Loucy (cell line): ENCODE results near the gene PSMD3.
"Not testable (repeated sequence)": the region's sequence is repeated elsewhere in the genome, so short reads cannot be mapped to it uniquely, and the experiment has no call there.

Source experiments
- H2AFZ ChIP-seq: fragments of 200-600 bp; sonication (generic); 2 replicates; pipeline ENCODE4 v1.6.0; 2016; ENCODE audit warnings: antibody characterized with exemption, mild to moderate bottlenecking, low read length, moderate library complexity
- H3F3A ChIP-seq: fragments of 200-600 bp; 2 replicates; pipeline ENCODE4 v1.6.0; 2016; ENCODE audit warnings: antibody characterized with exemption, low read depth, mild to moderate bottlenecking
- H3K27me3 ChIP-seq: fragments of 200-600 bp; sonication (generic); 2 replicates; pipeline ENCODE4 v1.6.1; 2014; ENCODE audit warnings: low read length, mild to moderate bottlenecking; ENCODE audit not compliant: insufficient read depth, poor library complexity, severe bottlenecking
- H3K36me3 ChIP-seq: fragments of 200-600 bp; sonication (generic); 2 replicates; pipeline ENCODE4 v1.6.1; 2016; ENCODE audit warnings: low read length; ENCODE audit not compliant: insufficient read depth
- H3K4me1 ChIP-seq: fragments of 200-600 bp; sonication (generic); 2 replicates; pipeline ENCODE4 v1.5.1; 2014; ENCODE audit warnings: low read length, mild to moderate bottlenecking; ENCODE audit not compliant: insufficient read depth, poor library complexity, severe bottlenecking
- H3K4me2 ChIP-seq: fragments of 200-600 bp; sonication (generic); 2 replicates; pipeline ENCODE4 v1.6.0; 2014; ENCODE audit warnings: antibody characterized with exemption, low read length, low read depth, mild to moderate bottlenecking; ENCODE audit not compliant: poor library complexity, severe bottlenecking
- H3K4me3 ChIP-seq: fragments of 200-600 bp; sonication (generic); 2 replicates; pipeline ENCODE4 v1.5.1; 2014; ENCODE audit warnings: low read length, mild to moderate bottlenecking, mixed read lengths; ENCODE audit not compliant: poor library complexity, severe bottlenecking
- H3K79me2 ChIP-seq: fragments of 200-600 bp; sonication (generic); 2 replicates; pipeline ENCODE4 v1.6.1; 2014; ENCODE audit warnings: low read length; ENCODE audit not compliant: insufficient read depth
- H3K9ac ChIP-seq: fragments of 200-600 bp; sonication (generic); 2 replicates; pipeline ENCODE4 v1.6.0; 2014; ENCODE audit warnings: mild to moderate bottlenecking, low read depth, low read length, moderate library complexity; ENCODE audit not compliant: poor library complexity, severe bottlenecking
- H3K9me2 ChIP-seq: fragments of 200-600 bp; sonication (generic); replicated peaks from 2 replicates; pipeline ENCODE4 v1.6.1; 2016; ENCODE audit warnings: low read depth, low read length, mixed read lengths
- H3K9me3 ChIP-seq: fragments of 200-600 bp; sonication (generic); 2 replicates; pipeline ENCODE4 v1.6.1; 2014; ENCODE audit warnings: mild to moderate bottlenecking, antibody characterized with exemption, low read length, low read depth; ENCODE audit not compliant: insufficient read depth
- H4K20me1 ChIP-seq: fragments of 200-600 bp; sonication (generic); 2 replicates; pipeline ENCODE4 v1.6.0; 2014; ENCODE audit warnings: antibody characterized with exemption, low read length, mild to moderate bottlenecking; ENCODE audit not compliant: insufficient read depth, poor library complexity, severe bottlenecking
- CTCF ChIP-seq: fragments of 200-600 bp; sonication (generic); conservative IDR thresholded peaks from 2 replicates; pipeline ENCODE4 v1.5.1; 2014; ENCODE audit warnings: mild to moderate bottlenecking, antibody characterized with exemption, low read length
- EZH2phosphoT487 ChIP-seq: fragments of 200-600 bp; IDR thresholded peaks from 2 replicates; pipeline ENCODE4 v1.6.1; 2018; ENCODE audit warnings: antibody characterized with exemption, mild to moderate bottlenecking, moderate library complexity, borderline replicate concordance

Gene PSMD3

DNA sequence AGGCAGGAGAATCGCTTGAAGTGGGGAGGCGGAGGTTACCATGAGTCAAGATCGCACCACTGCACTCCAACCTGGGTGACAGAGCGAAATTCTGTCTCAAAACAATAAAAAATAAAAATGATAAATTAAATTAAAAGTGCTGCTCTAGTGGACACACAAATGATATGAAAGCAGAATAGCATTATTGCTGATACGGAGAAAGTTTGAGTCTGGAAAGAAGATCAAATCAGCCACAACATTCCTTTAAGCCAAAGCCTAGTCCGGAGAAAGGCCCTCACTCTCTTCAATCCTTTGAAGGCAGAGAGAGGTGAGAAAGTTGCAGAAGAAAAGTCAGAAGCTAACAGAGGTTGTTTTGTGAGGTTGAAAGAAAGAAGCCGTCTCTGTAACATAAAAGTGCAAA is 19.6 kb downstream of the PSMD3 start:
- TF ChIP-seq EZH2phosphoT487 = no peak
- TF ChIP-seq CTCF = no peak
- no peaks in the 10 kb centered on the region for H3K27me3 ChIP-seq
- no peak overlapping the region for H3K4me3 ChIP-seq
- no peaks in the 10 kb centered on the region for H3K9me3 ChIP-seq
- H3K4me1 ChIP-seq = no peaks in the 10 kb centered on the region
- no peak overlapping the region for H3K9ac ChIP-seq
- peaks cover 28% of the 10 kb centered on the region; the same call in 1 of the 2 replicates for H3K36me3 ChIP-seq
- H3K9me2 ChIP-seq = no peaks in the 10 kb centered on the region
- no peak overlapping the region for H2AFZ ChIP-seq
- H3F3A ChIP-seq = no peaks in the 10 kb centered on the region
- H3K79me2 ChIP-seq = no peaks in the 10 kb centered on the region
- no peaks in the 10 kb centered on the region for H4K20me1 ChIP-seq
- no peak overlapping the region for H3K4me2 ChIP-seq

DNA sequence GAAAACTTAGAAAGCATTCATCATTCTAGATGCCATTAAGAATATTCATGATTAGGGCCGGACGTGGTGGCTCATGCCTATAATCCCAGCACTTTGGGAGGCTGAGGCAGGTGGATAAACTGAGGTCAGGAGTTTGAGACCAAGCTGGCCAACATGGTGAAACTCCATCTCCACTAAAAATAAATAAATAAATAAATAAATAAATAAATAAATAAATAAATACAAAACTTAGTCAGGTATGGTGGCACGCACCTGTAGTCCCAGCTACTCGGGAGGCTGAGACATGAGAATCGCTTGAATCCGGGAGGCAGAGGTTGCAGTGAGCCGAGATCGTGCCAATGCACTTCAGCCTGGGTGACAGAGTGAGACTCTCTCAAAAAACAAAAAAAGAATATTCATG is 20.7 kb downstream of the PSMD3 start:
- H3K9me2 ChIP-seq, H2AFZ ChIP-seq, H3K79me2 ChIP-seq, H3K4me2 ChIP-seq, H3K9me3 ChIP-seq, H4K20me1 ChIP-seq, H3F3A ChIP-seq, H3K4me3 ChIP-seq, H3K4me1 ChIP-seq, H3K27me3 ChIP-seq, H3K9ac ChIP-seq: not testable (repeated sequence)
- peaks cover 18% of the 10 kb centered on the region; the same call in 1 of the 2 replicates for H3K36me3 ChIP-seq

- Histone ChIP-seq H4K20me1 (no peaks in the 10 kb centered on the region), H3K79me2 (no peaks in the 10 kb centered on the region), H3K4me3 (no peak overlapping the region), H3K36me3 (no peaks in the 10 kb centered on the region), H2AFZ (no peak overlapping the region), H3K4me2 (no peak overlapping the region), H3K27me3 (no peaks in the 10 kb centered on the region), H3K9ac (no peak overlapping the region), H3K4me1 (no peaks in the 10 kb centered on the region), H3K9me3 (no peaks in the 10 kb centered on the region), H3K9me2 (no peaks in the 10 kb centered on the region), H3F3A (no peaks in the 10 kb centered on the region)
- TF ChIP-seq EZH2phosphoT487 (no peak), CTCF (no peak)
Observed at GRCh38 chr17:40004072-40004471, 23.5 kb downstream of the PSMD3 start.

DNA sequence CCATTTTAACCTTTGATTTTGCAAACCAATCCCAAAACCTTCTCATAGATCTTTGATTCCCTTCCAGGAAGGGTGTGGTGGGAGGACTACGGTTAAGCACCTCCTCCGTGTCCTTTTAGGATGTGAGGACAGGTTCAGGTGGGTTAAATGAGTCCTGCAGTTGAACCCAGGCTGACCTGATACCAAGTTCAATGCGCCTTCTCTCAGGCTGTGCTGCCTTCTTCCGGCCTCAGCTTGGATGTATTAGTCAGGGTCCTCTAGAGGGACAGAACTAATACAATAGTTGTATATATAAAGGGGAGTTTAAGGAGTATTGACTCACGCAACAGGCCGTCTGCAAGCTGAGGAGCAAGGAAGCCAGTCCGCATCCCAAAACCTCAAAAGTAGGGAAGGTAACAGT is 24.1 kb downstream of the PSMD3 start:
- no peak overlapping the region for H2AFZ ChIP-seq
- H3F3A ChIP-seq = no peaks in the 10 kb centered on the region
- no peaks in the 10 kb centered on the region for H3K36me3 ChIP-seq
- H3K9ac ChIP-seq = no peak overlapping the region
- no peaks in the 10 kb centered on the region for H3K79me2 ChIP-seq
- no peaks in the 10 kb centered on the region for H3K4me1 ChIP-seq
- TF ChIP-seq CTCF (no peak), EZH2phosphoT487 (no peak)
- H3K9me3 ChIP-seq = no peaks in the 10 kb centered on the region
- no peaks in the 10 kb centered on the region for H3K9me2 ChIP-seq
- H3K4me2 ChIP-seq = no peak overlapping the region
- H4K20me1 ChIP-seq = no peaks in the 10 kb centered on the region
- H3K27me3 ChIP-seq = no peaks in the 10 kb centered on the region
- no peak overlapping the region for H3K4me3 ChIP-seq
